ENCODE measurements around the gene OTUD3. TPM values are rescaled to one million over a fixed set of nuclear protein-coding genes. Genes with fewer than 3 reads are reported as not detected.

The OTUD3 gene
- total and polyA plus RNA-seq, 9 of the 15 experiments (the other 6 are each of a cell fraction or from before 2014, with no cell fraction given): 2.0 to 16.6 (median 11.0) TPM

DNA sequence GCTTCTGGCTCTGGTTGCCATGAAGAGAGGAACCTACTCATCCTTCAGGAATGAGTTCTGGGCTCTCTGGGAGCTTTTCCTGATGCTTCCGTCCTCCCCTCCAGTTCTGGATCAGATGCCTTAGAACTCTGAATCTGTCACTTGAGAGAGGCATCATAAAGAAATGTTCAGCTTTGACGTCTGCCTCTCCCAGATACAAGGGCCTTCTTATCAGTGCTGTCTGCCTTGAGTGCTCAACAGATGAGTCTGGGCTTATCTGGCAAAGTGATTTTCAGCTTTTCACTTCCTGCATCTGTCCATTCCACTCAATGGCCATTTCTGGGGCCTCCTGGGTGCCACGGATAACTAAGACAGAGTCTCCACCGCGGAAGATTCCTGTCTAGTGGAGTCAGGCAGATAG is 12.3 kb upstream of the OTUD3 start (continued):
- no peak for TF ChIP-seq AFF4 (CRISPR knock-in tag; IDR thresholded peaks at IDR 0.05)
- TF ChIP-seq DPF2 (IDR thresholded peaks at IDR 0.05): peak; percentile 98
- no peak for TF ChIP-seq ZFP36 (IDR thresholded peaks at IDR 0.05; ENCODE audit: low read depth, low read length, partially characterized antibody)
- TF ChIP-seq CEBPB (tag; IDR thresholded peaks at IDR 0.05): no peak
- TF ChIP-seq, protein P1, sequence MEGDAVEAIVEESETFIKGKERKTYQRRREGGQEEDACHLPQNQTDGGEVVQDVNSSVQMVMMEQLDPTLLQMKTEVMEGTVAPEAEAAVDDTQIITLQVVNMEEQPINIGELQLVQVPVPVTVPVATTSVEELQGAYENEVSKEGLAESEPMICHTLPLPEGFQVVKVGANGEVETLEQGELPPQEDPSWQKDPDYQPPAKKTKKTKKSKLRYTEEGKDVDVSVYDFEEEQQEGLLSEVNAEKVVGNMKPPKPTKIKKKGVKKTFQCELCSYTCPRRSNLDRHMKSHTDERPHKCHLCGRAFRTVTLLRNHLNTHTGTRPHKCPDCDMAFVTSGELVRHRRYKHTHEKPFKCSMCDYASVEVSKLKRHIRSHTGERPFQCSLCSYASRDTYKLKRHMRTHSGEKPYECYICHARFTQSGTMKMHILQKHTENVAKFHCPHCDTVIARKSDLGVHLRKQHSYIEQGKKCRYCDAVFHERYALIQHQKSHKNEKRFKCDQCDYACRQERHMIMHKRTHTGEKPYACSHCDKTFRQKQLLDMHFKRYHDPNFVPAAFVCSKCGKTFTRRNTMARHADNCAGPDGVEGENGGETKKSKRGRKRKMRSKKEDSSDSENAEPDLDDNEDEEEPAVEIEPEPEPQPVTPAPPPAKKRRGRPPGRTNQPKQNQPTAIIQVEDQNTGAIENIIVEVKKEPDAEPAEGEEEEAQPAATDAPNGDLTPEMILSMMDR (IDR thresholded peaks at IDR 0.05 in 2 of 3, conservative IDR thresholded peaks at IDR 0.05 in 1 of 3; ENCODE audit: insufficient read depth in 2 of 3, low read depth in 1 of 3, low read length in 3 of 3): no peak
- no peak for TF ChIP-seq NFRKB (IDR thresholded peaks at IDR 0.05; ENCODE audit: low read depth)
- no peak for TF ChIP-seq ARID4B (CRISPR knock-in tag; IDR thresholded peaks at IDR 0.05)
- 0 out of 4 replicates have a peak, but pooled peaks of 1 of the 2 experiments have one; percentile 36 for TF ChIP-seq BCLAF1 (IDR thresholded peaks at IDR 0.05; ENCODE audit: borderline replicate concordance in 1 of 2, control insufficient read depth in 1 of 2, low read depth in 2 of 2, low read length in 1 of 2)
- TF ChIP-seq EWSR1 (IDR thresholded peaks at IDR 0.05; ENCODE audit: borderline replicate concordance, low read depth, partially characterized antibody): no peak
- peak; percentile 56; the same call in 1 of the 2 replicates for TF ChIP-seq BACH1 (tag; IDR thresholded peaks at IDR 0.05)
- no peak for TF ChIP-seq ZNF77 (CRISPR knock-in tag; IDR thresholded peaks at IDR 0.05)
- TF ChIP-seq IRF9 (tag; IDR thresholded peaks at IDR 0.05): no peak
- TF ChIP-seq ZNF134 (CRISPR knock-in tag; conservative IDR thresholded peaks at IDR 0.05): peak; percentile 81
